HEK293 (cell line): ENCODE data around the gene TRABD2A.
"Not testable (repeated sequence)": the region's sequence is repeated elsewhere in the genome, so short reads cannot be mapped to it uniquely, and the experiment has no call there.

Experiments used
- CTCF ChIA-PET: fragments of 350-600 bp; formaldehyde crosslinking; extraction: SDS; loops from one replicate; lab custom pipeline; 2021; ENCODE audit warnings: antibody characterized with exemption; lab: Yijun Ruan, JAX
- POLR2A ChIA-PET: fragments of 300-600 bp; formaldehyde crosslinking; extraction: SDS; loops from one replicate; lab custom pipeline; 2020; ENCODE audit warnings: antibody characterized with exemption, inconsistent platforms; lab: Yijun Ruan, JAX
- H3K27ac ChIP-seq: fragments of 200-500 bp; sonication (Bioruptor generic); 2 replicates; pipeline ENCODE4 v1.5.1; 2014; ENCODE audit warnings: low read depth, low read length, control low read depth, inconsistent platforms; ENCODE audit errors: extremely low read depth
- H3K36me3 ChIP-seq, 2 experiments: fragments of 200-500 bp in 1 of 2; sonication (Bioruptor generic) in 1 of 2; 1 replicate in 1 of 2; 2 replicates in 1 of 2; pipeline ENCODE4 v1.5.1; 2014 to 2017; ENCODE audit warnings: inconsistent platforms in 2 of 2, low read length in 2 of 2; ENCODE audit not compliant: control insufficient read depth in 2 of 2, insufficient read depth in 1 of 2
- H3K4me1 ChIP-seq: fragments of 200-500 bp; sonication (Bioruptor generic); 2 replicates; pipeline ENCODE4 v1.5.1; 2014; ENCODE audit warnings: mild to moderate bottlenecking, low read length, inconsistent platforms; ENCODE audit not compliant: control insufficient read depth, insufficient read depth
- H3K4me3 ChIP-seq: 2 replicates; pipeline ENCODE4 v1.5.1; 2011; ENCODE audit warnings: low read depth, mild to moderate bottlenecking, control low read depth, low read length, moderate library complexity
- H3K9me3 ChIP-seq: fragments of 200-500 bp; sonication (Bioruptor generic); 2 replicates; pipeline ENCODE4 v1.5.1; 2014; ENCODE audit warnings: low read depth, low read length, inconsistent platforms; ENCODE audit not compliant: control insufficient read depth, insufficient read depth
- GLI2 ChIP-seq: fragments of 450-650 bp; formaldehyde crosslinking; IDR thresholded peaks from 2 replicates; pipeline ENCODE4; 2017; ENCODE audit warnings: missing biosample characterization, missing genetic modification characterization, low read depth, borderline replicate concordance
- KLF7 ChIP-seq: fragments of 450-650 bp; formaldehyde crosslinking; IDR thresholded peaks from 2 replicates; pipeline ENCODE4 v1.5.1; 2016; ENCODE audit warnings: missing biosample characterization, missing genetic modification characterization, borderline replicate concordance
- OVOL3 ChIP-seq: fragments of 450-650 bp; formaldehyde crosslinking; IDR thresholded peaks from 2 replicates; pipeline ENCODE4 v1.5.1; 2016; ENCODE audit warnings: missing biosample characterization, missing genetic modification characterization
- ZNF121 ChIP-seq: fragments of 450-650 bp; formaldehyde crosslinking; IDR thresholded peaks from 2 replicates; pipeline ENCODE4 v1.5.1; 2016; ENCODE audit warnings: missing biosample characterization, missing genetic modification characterization
- ZNF266 ChIP-seq: fragments of 450-650 bp; formaldehyde crosslinking; IDR thresholded peaks from 2 replicates; pipeline ENCODE4 v1.5.1; 2016; ENCODE audit warnings: missing biosample characterization, missing genetic modification characterization, low read depth
- ZNF623 ChIP-seq: fragments of 450-650 bp; formaldehyde crosslinking; IDR thresholded peaks from 2 replicates; pipeline ENCODE4 v1.5.1; 2016; ENCODE audit warnings: missing biosample characterization, missing genetic modification characterization
- ZNF629 ChIP-seq: fragments of 450-650 bp; formaldehyde crosslinking; IDR thresholded peaks from 2 replicates; pipeline ENCODE4 v1.5.1; 2017; ENCODE audit warnings: missing biosample characterization, missing genetic modification characterization
- ZNF677 ChIP-seq: fragments of 450-650 bp; IDR thresholded peaks from 2 replicates; pipeline ENCODE4 v1.5.0; 2018; ENCODE audit warnings: missing biosample characterization, mild to moderate bottlenecking, missing genetic modification characterization, moderate library complexity
- ZNF701 ChIP-seq: fragments of 450-650 bp; formaldehyde crosslinking; IDR thresholded peaks from 2 replicates; pipeline ENCODE4 v1.5.1; 2016; ENCODE audit warnings: missing biosample characterization, missing genetic modification characterization
- TF ChIP-seq, protein P1 (sequence below): fragments of 450-650 bp; formaldehyde crosslinking; IDR thresholded peaks from 2 replicates; pipeline ENCODE4 v1.5.1; 2016; ENCODE audit warnings: missing biosample characterization, missing genetic modification characterization
- TF ChIP-seq, protein P2 (sequence below): fragments of 450-650 bp; formaldehyde crosslinking; IDR thresholded peaks from 2 replicates; pipeline ENCODE4 v1.5.1; 2016; ENCODE audit warnings: missing biosample characterization, missing genetic modification characterization

TRABD2A gene

DNA sequence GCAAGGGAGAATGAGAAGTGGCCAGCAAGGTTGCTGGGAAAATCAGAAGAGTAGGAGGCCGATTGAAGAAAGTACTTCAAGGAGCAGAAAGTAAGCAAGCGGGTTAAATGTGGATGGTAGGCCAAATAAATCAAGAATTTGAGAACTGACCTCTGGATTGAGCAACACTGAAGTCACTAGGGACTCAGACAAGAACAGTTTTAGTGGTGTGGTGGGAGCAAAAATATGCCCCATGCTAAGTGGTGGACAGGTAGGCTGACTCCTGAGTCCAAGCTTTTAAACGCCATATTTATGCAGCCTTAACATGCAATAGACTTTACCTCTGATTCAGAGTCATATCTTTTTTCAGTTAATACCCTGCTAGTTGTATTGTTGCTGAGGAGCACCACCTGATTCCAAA lies 4.5 kb downstream of the TRABD2A start:
- ChIA-PET POLR2A (interaction anchor here (0.7 kb wide), 1 partner anchor 29 kb away, joined by 3 read pairs; the partner anchor contains the start of gene TMSB10), CTCF (interaction anchor here (1.4 to 2.8 kb wide), 2 partner anchors 19 to 50 kb away, joined by 3 to 8 read pairs; no protein-coding TSS in a partner anchor)
- TF ChIP-seq KLF7 (tag by site-specific recombination) (no peak), ZNF677 (tag by site-specific recombination) (peak; percentile 94), ZNF266 (tag by site-specific recombination) (no peak), ZNF701 (no peak)
- Histone ChIP-seq H3K9me3 (no peaks in the 10 kb centered on the region), H3K4me1 (no peaks in the 10 kb centered on the region), H3K4me3 (no peak overlapping the region), H3K27ac (no peak overlapping the region), H3K36me3 (no peaks in the 10 kb centered on the region)

GRCh38 chr2:84875619-84876018 lies 5.3 kb downstream of the TRABD2A start:
- H3K4me1 ChIP-seq, H3K9me3 ChIP-seq: not testable (repeated sequence)
- CTCF ChIA-PET: interaction anchor here (1.4 to 2.8 kb wide), 2 partner anchors 18 to 50 kb away, joined by 3 to 8 read pairs; no protein-coding TSS in a partner anchor
- TF ChIP-seq ZNF121: 0 out of 2 replicates have a peak, but pooled peaks have one; percentile 75
- TF ChIP-seq, all 188 proteins: peak for 1; not testable (repeated sequence) for 187
- POLR2A ChIA-PET: interaction anchor here (0.6 kb wide), 1 partner anchor 12 kb away, joined by 3 read pairs; no protein-coding TSS in a partner anchor
- H3K36me3 ChIP-seq, H3K4me3 ChIP-seq, H3K27ac ChIP-seq: not testable (repeated sequence)

DNA sequence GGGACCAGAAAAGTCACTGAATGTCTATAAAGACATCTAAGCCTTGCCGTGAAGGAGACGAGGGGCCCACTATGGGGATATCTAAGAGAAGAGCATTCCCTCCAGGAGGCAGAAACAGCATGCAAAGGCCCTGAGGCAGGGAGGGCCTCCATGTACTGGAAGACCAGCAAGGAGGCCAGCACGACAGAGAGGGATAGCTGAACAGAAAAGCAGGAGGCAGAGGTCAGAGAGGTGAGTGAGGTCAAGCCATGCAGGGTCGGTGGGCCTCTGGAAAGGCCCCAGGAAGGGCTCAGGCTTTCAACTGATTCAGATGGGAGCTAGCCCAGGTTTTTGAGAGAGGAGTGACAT lies 5.7 kb downstream of the TRABD2A start:
- POLR2A ChIA-PET: interaction anchor here (0.6 kb wide), 1 partner anchor 13 kb away, joined by 3 read pairs; no protein-coding TSS in a partner anchor
- no peak for TF ChIP-seq OVOL3 (tag by site-specific recombination)
- TF ChIP-seq ZNF629 (tag by site-specific recombination): no peak
- TF ChIP-seq ZNF623 (tag by site-specific recombination): peak; percentile 81
- TF ChIP-seq GLI2 (tag by site-specific recombination): no peak
- TF ChIP-seq, protein P1, sequence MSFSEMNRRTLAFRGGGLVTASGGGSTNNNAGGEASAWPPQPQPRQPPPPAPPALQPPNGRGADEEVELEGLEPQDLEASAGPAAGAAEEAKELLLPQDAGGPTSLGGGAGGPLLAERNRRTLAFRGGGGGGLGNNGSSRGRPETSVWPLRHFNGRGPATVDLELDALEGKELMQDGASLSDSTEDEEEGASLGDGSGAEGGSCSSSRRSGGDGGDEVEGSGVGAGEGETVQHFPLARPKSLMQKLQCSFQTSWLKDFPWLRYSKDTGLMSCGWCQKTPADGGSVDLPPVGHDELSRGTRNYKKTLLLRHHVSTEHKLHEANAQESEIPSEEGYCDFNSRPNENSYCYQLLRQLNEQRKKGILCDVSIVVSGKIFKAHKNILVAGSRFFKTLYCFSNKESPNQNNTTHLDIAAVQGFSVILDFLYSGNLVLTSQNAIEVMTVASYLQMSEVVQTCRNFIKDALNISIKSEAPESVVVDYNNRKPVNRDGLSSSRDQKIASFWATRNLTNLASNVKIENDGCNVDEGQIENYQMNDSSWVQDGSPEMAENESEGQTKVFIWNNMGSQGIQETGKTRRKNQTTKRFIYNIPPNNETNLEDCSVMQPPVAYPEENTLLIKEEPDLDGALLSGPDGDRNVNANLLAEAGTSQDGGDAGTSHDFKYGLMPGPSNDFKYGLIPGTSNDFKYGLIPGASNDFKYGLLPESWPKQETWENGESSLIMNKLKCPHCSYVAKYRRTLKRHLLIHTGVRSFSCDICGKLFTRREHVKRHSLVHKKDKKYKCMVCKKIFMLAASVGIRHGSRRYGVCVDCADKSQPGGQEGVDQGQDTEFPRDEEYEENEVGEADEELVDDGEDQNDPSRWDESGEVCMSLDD (tag by site-specific recombination): no peak
- TF ChIP-seq, protein P2, sequence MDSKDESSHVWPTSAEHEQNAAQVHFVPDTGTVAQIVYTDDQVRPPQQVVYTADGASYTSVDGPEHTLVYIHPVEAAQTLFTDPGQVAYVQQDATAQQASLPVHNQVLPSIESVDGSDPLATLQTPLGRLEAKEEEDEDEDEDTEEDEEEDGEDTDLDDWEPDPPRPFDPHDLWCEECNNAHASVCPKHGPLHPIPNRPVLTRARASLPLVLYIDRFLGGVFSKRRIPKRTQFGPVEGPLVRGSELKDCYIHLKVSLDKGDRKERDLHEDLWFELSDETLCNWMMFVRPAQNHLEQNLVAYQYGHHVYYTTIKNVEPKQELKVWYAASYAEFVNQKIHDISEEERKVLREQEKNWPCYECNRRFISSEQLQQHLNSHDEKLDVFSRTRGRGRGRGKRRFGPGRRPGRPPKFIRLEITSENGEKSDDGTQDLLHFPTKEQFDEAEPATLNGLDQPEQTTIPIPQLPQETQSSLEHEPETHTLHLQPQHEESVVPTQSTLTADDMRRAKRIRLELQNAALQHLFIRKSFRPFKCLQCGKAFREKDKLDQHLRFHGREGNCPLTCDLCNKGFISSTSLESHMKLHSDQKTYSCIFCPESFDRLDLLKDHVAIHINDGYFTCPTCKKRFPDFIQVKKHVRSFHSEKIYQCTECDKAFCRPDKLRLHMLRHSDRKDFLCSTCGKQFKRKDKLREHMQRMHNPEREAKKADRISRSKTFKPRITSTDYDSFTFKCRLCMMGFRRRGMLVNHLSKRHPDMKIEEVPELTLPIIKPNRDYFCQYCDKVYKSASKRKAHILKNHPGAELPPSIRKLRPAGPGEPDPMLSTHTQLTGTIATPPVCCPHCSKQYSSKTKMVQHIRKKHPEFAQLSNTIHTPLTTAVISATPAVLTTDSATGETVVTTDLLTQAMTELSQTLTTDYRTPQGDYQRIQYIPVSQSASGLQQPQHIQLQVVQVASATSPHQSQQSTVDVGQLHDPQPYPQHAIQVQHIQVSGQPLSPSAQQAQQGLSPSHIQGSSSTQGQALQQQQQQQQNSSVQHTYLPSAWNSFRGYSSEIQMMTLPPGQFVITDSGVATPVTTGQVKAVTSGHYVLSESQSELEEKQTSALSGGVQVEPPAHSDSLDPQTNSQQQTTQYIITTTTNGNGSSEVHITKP (tag by site-specific recombination): no peak
- CTCF ChIA-PET: interaction anchor here (2.8 kb wide), 1 partner anchor 17 kb away, joined by 8 read pairs; no protein-coding TSS in a partner anchor
- no peak overlapping the region for H3K4me3 ChIP-seq
- H3K27ac ChIP-seq: no peak overlapping the region
- H3K36me3 ChIP-seq: no peaks in the 10 kb centered on the region
- H3K4me1 ChIP-seq: no peaks in the 10 kb centered on the region
- no peaks in the 10 kb centered on the region for H3K9me3 ChIP-seq
